H1 (cell line): ENCODE data around the gene ZFYVE27. TPM values are rescaled to one million over a fixed set of nuclear protein-coding genes. Genes with fewer than 3 reads are reported as not detected.

ENCODE experiments used
- ASH2L ChIP-seq: fragments of 200-600, 300-600 bp; sonication (generic); IDR thresholded peaks from one replicate; pipeline ENCODE4 v1.7.1; 2017; ENCODE audit warnings: low read length
- BACH1 ChIP-seq: IDR thresholded peaks from 2 replicates; pipeline ENCODE4 v1.6.1; 2012; ENCODE audit warnings: low read length, improper control_type of control experiment
- CREB1 ChIP-seq: IDR thresholded peaks from 2 replicates; pipeline ENCODE4 v1.6.1; 2012; ENCODE audit warnings: inconsistent platforms
- CTBP2 ChIP-seq: IDR thresholded peaks from 2 replicates; pipeline ENCODE4 v1.7.0; 2011; ENCODE audit warnings: borderline replicate concordance, mild to moderate bottlenecking, moderate library complexity, mixed read lengths, low read length; ENCODE audit not compliant: insufficient read depth, insufficient read length
- E2F6 ChIP-seq: IDR thresholded peaks from 2 replicates; pipeline ENCODE4 v1.6.1; 2012; ENCODE audit warnings: inconsistent platforms
- HDAC2 ChIP-seq, 2 experiments: fragments of 300-600 bp in 1 of 2; sonication (generic) in 1 of 2; IDR thresholded peaks; 2 replicates each; pipeline ENCODE4 v1.6.1; 2011 to 2012; ENCODE audit warnings: low read depth in 2 of 2, low read length in 2 of 2, mild to moderate bottlenecking in 2 of 2, moderate library complexity in 2 of 2, borderline replicate concordance in 1 of 2, inconsistent platforms in 1 of 2
- HDAC6 ChIP-seq: IDR thresholded peaks from one replicate; pipeline ENCODE4 v1.7.1; 2012; ENCODE audit warnings: low read depth, mild to moderate bottlenecking, inconsistent platforms, low read length, moderate library complexity
- RAD21 ChIP-seq, 2 experiments: IDR thresholded peaks in 1 of 2; conservative IDR thresholded peaks in 1 of 2; 2 replicates each; pipeline ENCODE4 v1.6.1; 2011; ENCODE audit warnings: low read depth in 2 of 2, low read length in 2 of 2, improper control_type of control experiment in 1 of 2, inconsistent platforms in 1 of 2, mild to moderate bottlenecking in 1 of 2, moderate library complexity in 1 of 2
- RNF2 ChIP-seq: fragments of 200-900, 300-1000 bp; sonication (generic); IDR thresholded peaks from 2 replicates; pipeline ENCODE4 v1.7.1; 2016; ENCODE audit warnings: borderline replicate concordance, low read depth, mild to moderate bottlenecking, antibody characterized with exemption, low read length; ENCODE audit not compliant: poor library complexity, severe bottlenecking; ENCODE audit errors: missing control alignments
- SUZ12 ChIP-seq: fragments of 200-600 bp; sonication (generic); IDR thresholded peaks from 2 replicates; pipeline ENCODE4 v1.6.1; 2012; ENCODE audit warnings: mild to moderate bottlenecking, inconsistent platforms, low read length, moderate library complexity, mixed read lengths
- TAF1 ChIP-seq: IDR thresholded peaks from 2 replicates; pipeline ENCODE4 v1.6.1; 2011; ENCODE audit warnings: mild to moderate bottlenecking, low read depth, low read length
- TAF7 ChIP-seq: optimal IDR thresholded peaks from 2 replicates; pipeline ENCODE3; 2011; ENCODE audit warnings: low read depth, mild to moderate bottlenecking, inconsistent platforms, low read length, moderate library complexity, borderline replicate concordance
- TEAD4 ChIP-seq: IDR thresholded peaks from 2 replicates; pipeline ENCODE4 v1.6.1; 2012; ENCODE audit warnings: low read depth, low read length, inconsistent platforms, mixed read lengths
- polyA plus RNA-seq, 7 experiments: library from polyadenylated mRNA; depleted of rRNA in 3 of 7; stranded (reverse) in 5 of 7; unstranded in 2 of 7; fragments of >200 nt in 5 of 7; fragments of 200-250 nt in 2 of 7; gene quantifications; 1 replicate in 5 of 7; 2 replicates in 1 of 7; 4 replicates in 1 of 7; pipeline versions ENCODE4 v1.2.1 to v1.2.3, GENCODE V29; 2011 to 2013; ENCODE audit warnings: missing spikeins in 2 of 7, mixed read lengths in 2 of 7
- total RNA-seq: library from RNA; stranded (reverse); fragmentation: NEBNext Ultra II Directional; extraction: Animal tissue kit (Norgen Biotek cat#: 25700); gene quantifications from 2 replicates; pipeline ENCODE4 v1.2.1, GENCODE V29; 2021

Gene ZFYVE27
- total and polyA plus RNA-seq, 2 of the 8 experiments (the other 6 are each of a cell fraction or from before 2014, with no cell fraction given) = 16.6 to 19.8 TPM

- TF ChIP-seq TAF1 (0 out of 2 replicates have a peak, but pooled peaks have one; percentile 20), SUZ12 (no peak), RNF2 (no peak), RAD21 (IDR thresholded peaks at IDR 0.05 in 1 of 2, conservative IDR thresholded peaks at IDR 0.05 in 1 of 2; ENCODE audit: low read depth in 2 of 2, low read length in 2 of 2) (peak in 1 of 2 experiments; percentile 10; a peak in 1 of 4 replicates), HDAC6 (no peak), E2F6 (no peak), CTBP2 (no peak), TAF7 (no peak), HDAC2 (IDR thresholded peaks at IDR 0.05; ENCODE audit: borderline replicate concordance in 1 of 2, low read depth in 2 of 2, low read length in 2 of 2) (0 out of 4 replicates have a peak, but pooled peaks of 1 of the 2 experiments have one; percentile 33), ASH2L (peak; percentile 38), TEAD4 (peak; percentile 88), CREB1 (no peak), BACH1 (no peak)
These were observed 25.9 kb downstream of the ZFYVE27 start (continued) for GRCh38 chr10:97762816-97763215.
